Fibroblast of skin of left biceps (primary cell): ENCODE data around the gene CTIF.
"Not testable (repeated sequence)": the region's sequence is repeated elsewhere in the genome, so short reads cannot be mapped to it uniquely, and the experiment has no call there.

Experiments used
- DNase-seq, 2 experiments: peaks; one replicate each; pipeline ENCODE4 v3.0.0-alpha.2; 2013; ENCODE audit warnings: low read depth in 2 of 2

The CTIF gene

DNA sequence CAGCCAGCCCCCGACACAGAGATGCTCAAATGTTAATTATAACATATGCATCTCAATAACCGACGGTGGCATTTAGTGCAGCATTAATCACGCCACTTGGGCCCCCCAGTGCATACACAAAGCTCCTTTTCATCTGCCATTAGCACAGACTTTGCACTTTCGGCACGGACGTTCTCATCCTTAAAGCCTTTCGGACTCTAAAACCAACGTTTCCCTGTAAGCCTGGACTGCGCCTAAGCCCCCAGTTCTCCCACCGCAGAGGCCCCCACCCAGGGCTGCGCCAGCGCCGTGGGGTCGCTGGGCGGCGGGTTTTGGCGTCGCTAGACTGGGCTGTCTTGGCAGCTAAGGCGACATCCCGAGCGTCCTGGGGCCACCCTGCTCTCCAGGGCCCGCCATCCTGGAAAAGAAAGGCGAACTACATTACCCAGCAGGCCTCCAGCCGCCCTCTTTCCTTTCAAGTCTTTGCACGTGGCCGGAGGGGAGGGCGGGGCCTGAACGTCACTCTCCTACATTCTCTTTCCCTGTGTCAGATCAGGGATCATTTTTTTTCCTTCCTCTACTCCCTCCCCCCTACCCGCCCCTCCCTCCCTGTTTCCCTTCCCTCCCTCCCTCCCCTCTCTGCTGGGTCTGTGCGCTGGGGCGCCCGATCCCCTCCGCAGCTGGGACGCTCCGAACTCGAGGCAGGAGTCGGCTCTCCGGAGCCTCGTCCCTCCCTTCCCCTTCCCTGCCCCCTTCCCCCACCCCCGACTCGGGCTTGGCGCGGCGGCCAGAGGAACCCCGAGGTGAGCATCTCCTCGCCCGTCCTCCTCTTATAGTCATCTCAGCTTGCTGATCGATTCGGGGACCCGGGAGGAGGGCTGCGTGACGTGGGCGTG is at the start of gene CTIF:
Gene CTIF, plus strand, starts transcription at position 501 of the 875 bp plus-strand sequence. CDS start 80,535 bp downstream, outside the sequence.
- peak; percentile 91 to 92 for DNase-seq

- peak in 1 of 2 experiments; percentile 21 for DNase-seq
These were observed 48.1 kb upstream of the CTIF start for GRCh38 chr18:48490641-48491293.

GRCh38 chr18:48492880-48493279 is 46.0 kb upstream of the CTIF start:
- no peak for DNase-seq

DNA sequence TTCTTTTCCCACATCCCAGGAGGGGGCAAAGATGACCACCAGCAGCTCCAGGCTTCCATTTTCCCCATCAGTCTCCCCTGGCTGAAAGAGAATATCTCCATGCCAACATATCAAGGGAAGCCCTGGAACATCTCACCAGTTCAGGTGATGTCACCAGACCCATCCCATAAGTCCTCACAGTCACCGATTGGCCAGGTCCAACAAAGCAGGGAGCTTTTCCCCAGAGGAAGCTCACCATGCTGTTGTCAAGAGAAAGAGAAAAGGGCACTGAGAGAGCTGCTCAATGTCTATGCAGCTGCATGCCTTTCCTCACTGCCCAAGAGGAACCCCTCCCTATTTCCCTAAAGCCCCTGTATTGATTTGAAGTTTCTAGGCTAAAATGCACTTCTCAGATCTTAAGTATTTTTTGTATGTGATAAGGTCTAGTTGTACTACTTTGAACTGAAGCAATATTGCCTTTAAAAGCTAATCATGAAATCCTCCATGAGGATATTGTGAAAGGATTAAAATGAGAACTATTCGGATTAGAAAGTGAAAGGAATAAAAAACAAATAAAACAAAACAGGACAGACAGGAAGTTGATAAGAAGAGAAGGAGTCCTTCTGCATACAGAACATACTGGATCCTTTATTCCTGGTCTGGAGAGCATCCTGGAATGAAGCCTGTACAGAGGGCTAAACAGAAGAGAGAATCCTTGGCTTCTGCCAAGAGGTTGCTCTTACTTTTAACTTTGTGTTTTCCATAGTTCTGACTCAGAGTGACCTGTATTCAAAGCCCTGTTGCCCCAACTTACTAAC is 45.2 kb upstream of the CTIF start:
- DNase-seq: no peak

- no peak for DNase-seq
These were observed 41.0 kb upstream of the CTIF start for GRCh38 chr18:48497863-48498262.

DNA sequence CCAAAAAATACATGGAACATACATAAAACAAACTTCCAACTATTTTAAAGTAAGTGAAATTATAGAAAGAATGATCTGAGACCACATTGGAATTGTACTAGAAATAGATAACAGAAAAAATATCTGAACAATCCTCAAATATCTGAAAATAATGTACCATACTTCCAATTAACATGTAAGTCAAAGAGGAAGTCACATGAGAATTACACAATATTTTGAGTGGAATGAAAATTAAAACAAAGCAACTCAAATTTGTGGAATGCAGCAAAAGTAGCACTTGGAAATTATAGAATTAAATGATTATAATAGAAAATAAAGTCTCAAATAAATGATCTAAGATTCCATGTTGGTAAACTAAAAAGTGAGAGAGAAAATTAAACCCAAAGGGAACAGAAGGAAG is 38.3 kb upstream of the CTIF start:
- no peak for DNase-seq

GRCh38 chr18:48502906-48503305 is 35.9 kb upstream of the CTIF start:
- no peak for DNase-seq

DNA sequence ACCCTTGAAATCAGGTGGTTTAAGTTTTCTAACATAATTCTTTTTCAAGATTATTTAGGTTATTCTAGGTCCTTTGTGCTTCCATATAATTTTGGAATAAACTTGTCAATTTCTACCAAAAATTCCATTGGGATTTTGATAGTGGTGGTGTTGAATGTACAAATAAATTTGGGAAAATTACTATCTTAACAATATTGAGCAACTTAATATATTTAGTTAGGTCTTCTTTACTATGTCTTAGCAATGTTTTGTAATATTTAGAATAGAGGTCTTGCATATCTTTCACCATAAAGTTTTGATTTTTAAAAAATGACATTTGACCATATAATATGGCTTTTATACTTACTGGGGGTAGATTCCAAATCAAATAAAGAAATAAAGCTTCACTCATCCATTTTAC is 34.0 kb upstream of the CTIF start:
- no peak for DNase-seq

- not testable (repeated sequence) for DNase-seq
These were observed 31.8 kb upstream of the CTIF start for GRCh38 chr18:48506983-48507568.

- not testable (repeated sequence) for DNase-seq
These were observed 26.3 kb upstream of the CTIF start for GRCh38 chr18:48512498-48512897.

DNA sequence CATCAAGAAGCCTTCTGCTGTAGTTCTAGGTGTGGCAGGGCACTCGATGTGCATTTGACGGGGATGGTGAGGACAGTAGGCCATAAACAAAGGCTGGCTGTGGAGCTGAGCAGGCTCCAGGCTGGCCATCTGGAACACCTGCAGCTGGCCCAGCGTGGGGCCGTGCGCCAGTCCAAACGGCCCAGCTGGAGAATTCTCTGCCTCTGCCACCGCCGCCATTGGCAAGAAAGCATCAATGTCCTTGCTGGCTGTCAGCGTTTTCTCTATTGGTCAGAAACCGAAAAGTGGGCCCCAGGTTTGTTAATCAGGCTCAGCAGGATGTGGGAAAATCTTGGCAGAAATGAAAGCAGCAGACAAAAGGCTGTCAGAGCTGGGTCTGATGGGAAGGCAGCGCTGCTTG is 24.0 kb upstream of the CTIF start:
- DNase-seq: no peak

- DNase-seq: no peak
These were observed 21.8 kb upstream of the CTIF start for GRCh38 chr18:48517048-48517447.

- DNase-seq: no peak
These were observed 19.3 kb upstream of the CTIF start for GRCh38 chr18:48519431-48520100.

GRCh38 chr18:48521723-48522122 is 17.1 kb upstream of the CTIF start:
- DNase-seq: no peak

GRCh38 chr18:48525671-48526070 is 13.2 kb upstream of the CTIF start:
- DNase-seq: no peak

DNA sequence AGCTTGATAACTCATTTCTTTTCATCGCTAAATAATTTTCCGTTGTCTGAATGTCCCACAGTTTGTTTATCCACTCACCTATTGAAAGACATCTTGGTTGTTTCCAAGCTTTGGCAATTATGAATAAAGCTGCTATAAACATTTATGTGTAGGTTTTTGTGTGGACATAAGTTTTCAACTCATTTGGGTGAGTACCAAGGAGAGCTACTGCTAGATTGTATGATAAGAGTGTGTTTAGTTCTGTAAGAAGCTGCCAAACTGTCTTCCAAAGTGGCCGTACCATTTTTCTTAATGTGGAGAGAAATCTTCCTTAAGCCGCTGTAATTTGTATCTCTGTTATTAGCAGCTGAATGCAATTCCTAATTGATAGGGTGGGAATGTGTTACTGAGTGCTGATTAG is 11.4 kb upstream of the CTIF start:
- DNase-seq: no peak

DNA sequence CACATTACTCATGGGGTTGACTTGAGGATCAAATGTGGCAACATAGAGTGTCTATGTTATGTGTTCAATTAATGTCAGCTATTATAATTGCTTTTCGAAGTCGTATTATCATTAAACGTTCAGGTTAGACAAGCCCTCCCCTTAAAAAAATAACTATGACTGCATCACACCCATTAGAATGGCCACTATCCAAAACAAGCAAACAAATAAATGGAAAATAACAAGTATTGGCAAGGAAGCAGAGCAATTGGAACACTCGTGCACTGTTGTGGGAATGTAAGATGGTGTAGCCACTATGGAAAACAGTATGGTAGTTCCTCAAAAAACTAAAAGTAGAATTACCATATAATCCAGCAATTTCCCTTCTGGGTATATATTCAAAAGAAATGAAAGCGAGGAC is 10.0 kb upstream of the CTIF start:
- DNase-seq: no peak

GRCh38 chr18:48529796-48530195 is 9.0 kb upstream of the CTIF start:
- DNase-seq: peak; percentile 68

DNA sequence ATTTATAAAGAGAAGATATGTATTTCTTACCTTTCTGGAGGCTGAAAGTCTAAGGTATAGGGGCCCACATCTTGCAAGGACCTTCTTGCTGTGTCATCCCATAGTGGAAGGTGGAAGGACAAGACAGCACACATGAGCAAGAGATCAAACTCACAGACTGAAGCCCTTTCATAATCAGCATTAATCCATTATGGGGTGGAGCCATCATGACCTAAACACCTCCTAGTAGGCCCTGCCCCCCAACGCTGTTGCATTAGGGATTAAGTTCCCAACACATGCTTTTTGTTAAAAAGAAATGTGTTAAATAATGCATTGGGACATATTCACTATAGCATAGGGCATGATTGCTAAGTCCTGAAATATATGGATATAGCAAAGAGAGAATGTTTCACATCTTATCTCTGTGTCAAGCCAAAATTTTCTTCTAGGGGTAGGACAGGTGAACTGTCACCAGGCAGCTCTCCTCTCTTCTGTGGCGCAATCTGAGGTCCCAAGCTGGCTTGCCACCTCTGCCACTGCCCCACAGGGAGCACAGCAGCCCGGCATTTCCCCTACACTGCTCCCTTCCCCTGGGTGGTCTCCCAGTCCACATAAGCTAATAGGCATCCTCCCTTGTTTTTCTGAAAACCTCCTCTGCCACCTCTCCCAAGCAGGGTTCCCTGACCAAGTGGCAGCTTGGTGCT is 8.3 kb upstream of the CTIF start:
- DNase-seq: no peak

DNA sequence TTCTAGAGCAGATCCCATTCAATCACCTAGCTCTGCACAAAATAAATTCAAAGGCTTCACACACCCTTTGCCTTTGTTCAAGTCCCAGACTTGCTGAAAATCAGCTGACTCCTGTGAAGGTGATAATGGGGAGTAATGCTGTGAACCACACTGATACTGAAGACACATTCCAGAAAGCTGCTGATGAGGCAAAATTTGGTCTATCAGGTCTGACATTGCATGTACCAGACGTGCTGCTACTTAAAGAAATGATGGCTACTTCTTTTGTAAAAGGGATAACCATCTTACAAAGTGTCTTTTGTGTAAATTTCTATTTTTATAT is 7.8 kb upstream of the CTIF start:
- no peak for DNase-seq

GRCh38 chr18:48531908-48532307 is 6.9 kb upstream of the CTIF start:
- DNase-seq: no peak
